ENCODE results near the gene EIF2B1. TPM values are rescaled to one million over a fixed set of nuclear protein-coding genes. Genes with fewer than 3 reads are reported as not detected.

The EIF2B1 gene
- total RNA-seq, 1 experiment from 2014 or later = 59.8 TPM

GRCh38 chr12:123676616-123677320, 43.3 kb upstream of the EIF2B1 start:
- DNase-seq = no peak
- Histone ChIP-seq H3K4me2 (ENCODE audit: insufficient read depth, insufficient read length, low read length) (no peak overlapping the region), H2BK120ac (ENCODE audit: low read depth, low read length, poor library complexity, severe bottlenecking) (no peak overlapping the region), H3K27ac (ENCODE audit: insufficient read length, low read depth, low read length) (no peak overlapping the region), H2BK20ac (ENCODE audit: low read depth, low read length, poor library complexity, severe bottlenecking) (no peak overlapping the region), H3K79me2 (ENCODE audit: insufficient read depth, low read length) (no peaks in the 10 kb centered on the region), H3K14ac (ENCODE audit: insufficient read depth, low read length) (no peak overlapping the region), H4K20me1 (ENCODE audit: control insufficient read depth, insufficient read depth, insufficient read length) (no peaks in the 10 kb centered on the region), H3K9me3 (ENCODE audit: control insufficient read depth, low read depth, low read length) (no peaks in the 10 kb centered on the region), H2BK15ac (ENCODE audit: low read depth, low read length) (no peak overlapping the region), H2BK5ac (ENCODE audit: insufficient read length, low read length) (no peak overlapping the region), H3K4me1 (ENCODE audit: insufficient read depth, low read length) (no peaks in the 10 kb centered on the region), H4K91ac (ENCODE audit: insufficient read length, low read depth, low read length) (no peak overlapping the region), H2BK12ac (ENCODE audit: insufficient read length, low read depth, low read length) (no peak overlapping the region), H3K56ac (ENCODE audit: insufficient read length, low read depth, low read length) (no peak overlapping the region), H4K8ac (replicated peaks; ENCODE audit: insufficient read length, low read depth, low read length) (no peak overlapping the region), H2AFZ (ENCODE audit: low read length) (no peak overlapping the region), H3K79me1 (ENCODE audit: insufficient read depth, low read depth, low read length, poor library complexity, severe bottlenecking) (no peaks in the 10 kb centered on the region), H3K18ac (ENCODE audit: insufficient read length, low read depth, low read length) (no peak overlapping the region), H2AK5ac (ENCODE audit: insufficient read length, low read length) (no peak overlapping the region), H3K27me3 (ENCODE audit: insufficient read depth, low read length) (no peaks in the 10 kb centered on the region), H4K5ac (ENCODE audit: insufficient read length, low read depth, low read length) (no peak overlapping the region), H3T11ph (ENCODE audit: low read length) (no peak overlapping the region), H3K4ac (ENCODE audit: low read depth, low read length) (no peak overlapping the region), H3K23ac (ENCODE audit: insufficient read length, low read depth, low read length) (no peak overlapping the region), H3K9ac (ENCODE audit: extremely low read depth, insufficient read length, low read length) (no peak overlapping the region), H3K23me2 (ENCODE audit: insufficient read length, low read depth, low read length, poor library complexity, severe bottlenecking) (no peaks in the 10 kb centered on the region)
- TF ChIP-seq CTCF (conservative IDR thresholded peaks at IDR 0.05) = no peak
- Mint-ChIP-seq H3K27ac (no peak overlapping the region), H3K4me1 (peaks cover 1 to 3% of the 10 kb centered on the region in 2 experiments), H3K27me3 (ENCODE audit: low read depth) (no peaks in the 10 kb centered on the region), H3K36me3 (ENCODE audit: insufficient read depth in 1 of 3, low read depth in 3 of 3) (peaks cover 0 to 11% (median 7%) of the 10 kb centered on the region in 3 experiments; a peak in 4 of 7 replicates), H3K9me3 (no peaks in the 10 kb centered on the region), H3K4me3 (no peak overlapping the region)
- no CpG with 5 or more reads among the region's 9 CpGs for WGBS (ENCODE audit: extremely low coverage, insufficient read length, low lambda C conversion rate)
